ENCODE measurements around the gene HOXD4.
A peak's percentile ranks its signal among the peaks of the same experiment; 100 is the strongest.

HOXD4 gene

DNA sequence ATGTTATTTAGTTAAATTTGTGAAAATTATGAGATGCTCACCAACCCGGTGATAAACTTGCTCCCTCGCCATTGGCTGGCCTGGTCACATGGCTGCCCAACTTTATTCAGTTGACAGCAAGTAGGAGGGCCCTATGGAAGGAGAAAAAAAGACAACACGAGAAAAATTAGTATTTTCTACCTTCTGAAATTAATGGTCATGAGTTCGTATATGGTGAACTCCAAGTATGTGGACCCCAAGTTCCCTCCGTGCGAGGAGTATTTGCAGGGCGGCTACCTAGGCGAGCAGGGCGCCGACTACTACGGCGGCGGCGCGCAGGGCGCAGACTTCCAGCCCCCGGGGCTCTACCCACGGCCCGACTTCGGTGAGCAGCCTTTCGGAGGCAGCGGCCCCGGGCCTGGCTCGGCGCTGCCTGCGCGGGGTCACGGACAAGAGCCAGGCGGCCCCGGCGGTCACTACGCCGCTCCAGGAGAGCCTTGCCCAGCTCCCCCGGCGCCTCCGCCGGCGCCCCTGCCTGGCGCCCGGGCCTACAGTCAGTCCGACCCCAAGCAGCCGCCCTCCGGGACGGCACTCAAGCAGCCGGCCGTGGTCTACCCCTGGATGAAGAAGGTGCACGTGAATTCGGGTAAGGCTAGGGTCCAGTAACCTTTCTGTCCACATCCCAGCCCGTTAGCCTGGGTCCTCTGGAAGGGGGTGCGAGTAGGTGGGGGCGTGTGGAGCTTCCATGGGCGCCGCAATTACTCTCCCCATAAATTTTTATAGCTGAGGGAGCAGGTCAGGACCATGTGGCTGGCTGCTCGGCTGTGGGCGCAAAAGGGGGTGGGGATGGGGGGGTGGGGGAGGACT is at the start of gene HOXD4:
Gene HOXD4, plus strand, starts transcription at position 109 of the 846 bp plus-strand sequence. Its CDS starts 84 bp downstream, at position 193.
- no peak for FAIRE-seq

- FAIRE-seq: no peak
These were observed 49.5 kb upstream of the HOXD4 start for GRCh38 chr2:176101842-176102241.

GRCh38 chr2:176102309-176102866 is 49.0 kb upstream of the HOXD4 start:
- FAIRE-seq: no peak

- FAIRE-seq: no peak
These were observed 48.2 kb upstream of the HOXD4 start for GRCh38 chr2:176103194-176103593.

- no peak for FAIRE-seq
These were observed 47.5 kb upstream of the HOXD4 start for GRCh38 chr2:176103742-176104315.

DNA sequence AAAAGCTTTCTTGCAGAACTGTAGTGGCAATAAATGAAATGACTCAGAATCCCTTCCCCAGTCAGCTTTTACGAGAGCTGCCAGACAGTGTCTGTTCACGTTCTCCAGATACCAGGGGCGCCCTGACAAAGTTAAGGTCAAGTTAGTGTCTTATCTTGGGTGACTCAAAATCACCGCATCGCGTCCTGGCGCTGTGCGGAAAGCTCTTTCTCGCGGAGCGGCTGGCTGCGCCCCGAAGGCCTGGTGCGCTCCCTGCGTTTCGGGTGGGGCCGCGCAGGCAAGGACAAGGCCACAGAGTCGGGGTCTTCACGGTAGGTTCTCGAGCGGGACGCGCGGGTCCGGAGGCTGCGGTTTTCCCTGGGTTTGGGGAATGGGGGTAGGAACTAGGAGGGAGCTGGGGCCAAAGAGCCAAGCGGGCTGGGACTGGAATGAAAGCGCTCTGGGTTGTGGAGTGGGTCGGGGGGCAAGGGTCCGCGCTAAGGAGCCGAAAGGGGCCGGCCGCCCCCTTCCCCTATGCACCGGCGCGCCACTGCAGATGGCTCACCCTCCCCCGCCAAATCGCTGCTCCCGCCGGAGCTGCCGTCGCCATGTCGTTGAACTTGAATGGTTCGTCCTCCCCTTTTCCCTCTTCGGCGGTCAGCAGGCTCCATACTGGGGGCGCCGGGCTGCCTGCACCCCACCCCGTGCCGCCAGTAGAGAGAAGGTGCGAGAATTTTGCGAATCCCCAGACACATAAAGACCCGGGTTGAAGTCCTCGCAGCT is 46.9 kb upstream of the HOXD4 start:
- no peak for FAIRE-seq

DNA sequence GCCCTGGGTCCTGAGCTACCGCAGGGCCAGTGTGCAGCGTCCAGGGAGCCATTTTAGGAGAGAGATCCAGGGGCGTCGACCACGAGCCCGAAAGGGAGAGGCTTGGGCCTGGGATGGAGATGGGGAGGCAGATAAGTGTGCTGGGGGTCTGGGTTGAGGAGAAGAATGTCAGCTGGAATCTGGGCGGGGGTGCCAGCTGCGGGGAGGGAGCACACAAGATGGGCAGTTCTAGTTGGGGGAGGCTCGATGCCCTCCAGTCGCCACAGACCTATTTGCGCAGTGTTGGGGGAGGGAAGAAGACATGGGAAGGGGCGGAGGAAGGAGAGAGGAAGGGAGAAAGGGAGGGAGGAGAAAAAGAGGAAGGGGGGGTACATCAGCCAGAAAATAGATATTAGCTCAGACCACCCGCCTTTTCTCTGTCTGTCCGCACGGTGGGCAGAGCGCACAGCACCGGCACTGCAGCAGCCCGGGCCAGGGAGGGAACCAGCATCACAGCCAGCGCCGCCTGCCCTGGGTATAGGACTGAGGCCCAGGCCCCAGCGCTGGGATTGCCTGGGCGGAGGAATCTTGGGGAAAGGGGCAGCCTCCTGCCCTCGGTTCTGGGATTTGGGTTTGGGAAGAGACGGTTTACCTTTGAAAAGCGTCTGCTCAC is 46.1 kb upstream of the HOXD4 start:
- FAIRE-seq: no peak

- FAIRE-seq: no peak
These were observed 45.4 kb upstream of the HOXD4 start for GRCh38 chr2:176105730-176106580.

- no peak for FAIRE-seq
These were observed 44.5 kb upstream of the HOXD4 start, which contains the start of gene HOXD11 for GRCh38 chr2:176106581-176107539. TSS of gene HOXD11 (plus strand) at chr2:176107280. CDS start at chr2:176107356, 76 bp downstream.

DNA sequence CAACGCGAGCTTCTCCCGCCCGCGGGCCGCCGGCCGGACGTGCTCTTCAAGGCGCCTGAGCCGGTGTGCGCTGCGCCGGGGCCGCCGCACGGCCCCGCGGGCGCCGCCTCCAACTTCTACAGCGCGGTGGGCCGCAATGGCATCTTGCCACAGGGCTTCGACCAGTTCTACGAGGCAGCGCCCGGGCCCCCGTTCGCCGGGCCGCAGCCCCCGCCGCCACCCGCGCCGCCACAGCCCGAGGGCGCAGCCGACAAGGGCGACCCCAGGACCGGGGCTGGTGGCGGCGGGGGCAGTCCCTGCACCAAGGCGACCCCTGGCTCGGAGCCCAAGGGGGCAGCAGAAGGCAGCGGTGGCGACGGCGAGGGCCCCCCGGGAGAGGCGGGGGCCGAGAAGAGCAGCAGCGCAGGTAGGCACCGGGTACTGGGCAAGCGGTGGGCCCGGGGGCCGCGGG is 43.6 kb upstream of the HOXD4 start:
- no peak for FAIRE-seq

GRCh38 chr2:176109192-176109901 is 42.0 kb upstream of the HOXD4 start:
- no peak for FAIRE-seq

GRCh38 chr2:176109946-176110345 is 41.4 kb upstream of the HOXD4 start:
- FAIRE-seq: no peak

DNA sequence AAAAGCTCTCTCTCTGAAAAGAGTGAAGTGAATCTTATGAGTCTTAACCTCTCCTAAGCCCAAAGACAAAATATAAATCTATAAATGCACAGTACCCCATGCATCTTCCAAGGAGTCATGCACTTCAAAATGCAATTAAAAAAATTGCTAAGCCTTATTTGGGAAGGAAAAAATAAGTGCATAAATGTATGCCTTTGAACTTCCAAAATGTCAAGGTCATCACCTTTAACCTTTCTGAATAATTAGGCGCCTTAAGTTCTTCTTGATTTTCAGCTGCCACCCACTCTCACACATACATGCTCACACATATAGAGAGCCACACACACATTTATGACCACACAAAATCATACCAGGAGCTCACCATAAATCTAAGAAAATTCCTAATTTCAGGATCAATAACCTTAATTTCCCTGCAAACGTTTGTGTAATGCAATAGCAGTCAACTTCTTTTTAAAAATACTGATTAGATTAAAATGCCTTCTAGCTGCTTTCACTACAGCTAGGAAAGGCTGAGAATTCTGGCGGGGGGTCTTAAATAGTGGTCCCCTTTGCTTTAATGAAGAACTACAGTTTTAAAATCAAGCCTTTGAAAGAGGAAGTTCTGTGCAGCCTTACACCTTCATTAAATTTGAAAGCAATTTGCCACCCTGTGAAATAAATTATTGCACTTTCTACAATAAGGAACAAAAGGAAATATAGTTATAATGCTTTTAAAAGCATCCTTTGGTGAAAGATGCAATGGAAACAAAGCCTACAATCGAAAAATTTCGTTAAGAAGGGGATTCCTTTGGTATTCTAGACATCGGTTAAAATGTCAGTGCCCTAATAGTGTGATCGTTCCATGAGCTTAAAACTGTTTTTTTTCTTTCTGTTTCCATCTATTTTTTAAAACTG is 40.7 kb upstream of the HOXD4 start:
- FAIRE-seq: no peak

- peak; percentile 41 for FAIRE-seq
These were observed 40.1 kb upstream of the HOXD4 start for GRCh38 chr2:176111309-176111663.

GRCh38 chr2:176111846-176112374 is 39.4 kb upstream of the HOXD4 start:
- FAIRE-seq: no peak

DNA sequence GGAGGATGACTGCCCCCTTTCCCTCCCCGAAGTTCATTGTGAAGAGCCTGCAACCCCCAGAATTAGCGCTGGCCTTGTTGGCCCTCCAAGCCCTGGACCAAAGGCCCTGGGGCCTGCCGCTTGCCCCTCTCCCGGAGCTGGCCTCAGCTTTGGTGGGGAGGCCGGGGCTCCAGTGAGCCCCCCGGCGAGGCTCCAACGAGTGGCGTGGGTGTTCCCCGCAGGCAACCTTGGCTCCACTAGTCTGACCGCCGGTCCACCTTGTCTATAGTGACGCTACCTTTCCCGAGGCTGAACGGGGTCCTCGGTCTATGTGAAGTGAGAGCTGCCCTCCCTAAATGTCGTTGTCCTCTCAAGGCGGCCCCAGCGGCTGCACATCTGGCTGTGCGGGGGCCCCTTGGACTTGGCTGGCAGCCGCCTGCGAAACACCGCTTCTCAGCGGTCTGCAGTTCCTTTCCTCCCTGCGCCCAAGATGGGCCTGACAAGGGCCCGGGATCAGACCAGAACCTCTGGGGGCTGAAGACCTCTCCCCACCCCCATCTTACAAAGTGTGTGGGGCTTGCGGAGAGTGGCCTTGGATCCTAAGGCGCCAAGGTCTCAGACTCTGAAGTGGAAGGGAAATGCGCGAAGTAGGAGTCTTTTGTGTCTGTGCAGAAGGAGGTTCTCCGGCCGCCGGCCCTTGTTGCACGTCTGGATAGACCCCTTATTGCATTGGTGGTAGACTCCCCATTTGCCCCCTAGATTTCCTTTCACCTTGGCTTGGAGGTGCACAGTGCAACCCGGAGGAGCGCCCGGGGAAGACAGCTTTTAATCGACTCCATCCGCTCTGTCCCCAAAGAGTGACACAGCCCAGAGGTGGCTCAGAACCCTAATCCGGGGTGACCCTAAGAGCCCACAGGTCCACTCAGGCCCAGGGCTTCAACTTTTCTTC is 38.7 kb upstream of the HOXD4 start:
- FAIRE-seq: no peak
